HG03439 (cell line): ENCODE results near the gene TMED10.

Source experiments
- ATAC-seq: cut with Tn5 transposase; IDR thresholded peaks from one replicate; pipeline ENCODE4 v1.9.1; 2021; ENCODE audit warnings: mild to moderate bottlenecking, moderate library complexity; ENCODE audit not compliant: unreplicated experiment

Gene TMED10

GRCh38 chr14:75176142-75176820, at the start of gene TMED10:
TMED10 (minus strand) TSS chr14:75176612; CDS start chr14:75176579, 33 bp downstream.
- peak; percentile 80 for ATAC-seq

- ATAC-seq: no peak
These were observed 48.1 kb upstream of the TMED10 start for GRCh38 chr14:75224561-75224960.

- no peak for ATAC-seq
These were observed 47.3 kb upstream of the TMED10 start for GRCh38 chr14:75223664-75224154.

- ATAC-seq: no peak
These were observed 45.8 kb upstream of the TMED10 start for GRCh38 chr14:75222208-75222701.

GRCh38 chr14:75221797-75222196, 45.4 kb upstream of the TMED10 start:
- ATAC-seq: no peak

- no peak for ATAC-seq
These were observed 43.7 kb upstream of the TMED10 start for GRCh38 chr14:75220156-75220555.

- no peak for ATAC-seq
These were observed 41.2 kb upstream of the TMED10 start for GRCh38 chr14:75217508-75218206.

GRCh38 chr14:75216427-75217006, 40.1 kb upstream of the TMED10 start:
- no peak for ATAC-seq

GRCh38 chr14:75215520-75215919, 39.1 kb upstream of the TMED10 start:
- ATAC-seq: no peak

GRCh38 chr14:75214558-75214957, 38.1 kb upstream of the TMED10 start:
- ATAC-seq: no peak

- ATAC-seq: no peak
These were observed 36.8 kb upstream of the TMED10 start for GRCh38 chr14:75213172-75213571.

GRCh38 chr14:75208843-75209242, 32.4 kb upstream of the TMED10 start:
- no peak for ATAC-seq

GRCh38 chr14:75206190-75206589, 29.8 kb upstream of the TMED10 start:
- no peak for ATAC-seq

GRCh38 chr14:75205591-75205990, 29.2 kb upstream of the TMED10 start:
- ATAC-seq: no peak

- no peak for ATAC-seq
These were observed 27.7 kb upstream of the TMED10 start for GRCh38 chr14:75204116-75204515.

- ATAC-seq: no peak
These were observed 26.2 kb upstream of the TMED10 start for GRCh38 chr14:75202657-75203056.

- no peak for ATAC-seq
These were observed 24.7 kb upstream of the TMED10 start for GRCh38 chr14:75201087-75201486.

- no peak for ATAC-seq
These were observed 24.0 kb upstream of the TMED10 start for GRCh38 chr14:75200451-75200850.

GRCh38 chr14:75198291-75198933, 22.0 kb upstream of the TMED10 start:
- no peak for ATAC-seq

GRCh38 chr14:75197338-75197737, 20.9 kb upstream of the TMED10 start:
- no peak for ATAC-seq

GRCh38 chr14:75196468-75196867, 20.1 kb upstream of the TMED10 start:
- no peak for ATAC-seq
